GM19455 (cell line): ENCODE data around the gene MED12L.

Experiments
- ATAC-seq: cut with Tn5 transposase; IDR thresholded peaks from one replicate; pipeline ENCODE4 v1.9.1; 2021; ENCODE audit not compliant: unreplicated experiment

The MED12L gene

GRCh38 chr3:151282921-151283320 is 197.5 kb downstream of the MED12L start:
- no peak for ATAC-seq

- no peak for ATAC-seq
Measured at GRCh38 chr3:151283387-151283786, 197.9 kb downstream of the MED12L start.

GRCh38 chr3:151283907-151284461 is 198.5 kb downstream of the MED12L start:
- ATAC-seq: no peak

- ATAC-seq: no peak
Measured at GRCh38 chr3:151285940-151286339, 200.5 kb downstream of the MED12L start.

GRCh38 chr3:151289445-151289844 is 204.0 kb downstream of the MED12L start:
- no peak for ATAC-seq

- ATAC-seq: no peak
Measured at GRCh38 chr3:151290673-151291072, 205.2 kb downstream of the MED12L start.

- no peak for ATAC-seq
Measured at GRCh38 chr3:151293127-151293526, 207.7 kb downstream of the MED12L start.

GRCh38 chr3:151296226-151296625 is 210.8 kb downstream of the MED12L start:
- no peak for ATAC-seq

GRCh38 chr3:151297429-151297828 is 212.0 kb downstream of the MED12L start:
- no peak for ATAC-seq

GRCh38 chr3:151299006-151299405 is 213.5 kb downstream of the MED12L start:
- ATAC-seq: no peak

- ATAC-seq: no peak
Measured at GRCh38 chr3:151300539-151300938, 215.1 kb downstream of the MED12L start.

- no peak for ATAC-seq
Measured at GRCh38 chr3:151301787-151302186, 216.3 kb downstream of the MED12L start.

- no peak for ATAC-seq
Measured at GRCh38 chr3:151303751-151304150, 218.3 kb downstream of the MED12L start.

- no peak for ATAC-seq
Measured at GRCh38 chr3:151305060-151305774, 219.8 kb downstream of the MED12L start.

GRCh38 chr3:151305775-151306151 is 220.3 kb downstream of the MED12L start:
- no peak for ATAC-seq

GRCh38 chr3:151306168-151306810 is 220.8 kb downstream of the MED12L start:
- ATAC-seq: no peak

- no peak for ATAC-seq
Measured at GRCh38 chr3:151307131-151307530, 221.7 kb downstream of the MED12L start.

GRCh38 chr3:151307583-151308488 is 222.4 kb downstream of the MED12L start:
- ATAC-seq: no peak

- no peak for ATAC-seq
Measured at GRCh38 chr3:151309566-151309965, 224.1 kb downstream of the MED12L start.

- no peak for ATAC-seq
Measured at GRCh38 chr3:151312972-151313371, 227.5 kb downstream of the MED12L start.

GRCh38 chr3:151314137-151314536 is 228.7 kb downstream of the MED12L start:
- ATAC-seq: no peak
